Measurements from ENCODE around the gene TBC1D13.
"Not testable (repeated sequence)": the region's sequence is repeated elsewhere in the genome, so short reads cannot be mapped to it uniquely, and the experiment has no call there.

The TBC1D13 gene

DNA sequence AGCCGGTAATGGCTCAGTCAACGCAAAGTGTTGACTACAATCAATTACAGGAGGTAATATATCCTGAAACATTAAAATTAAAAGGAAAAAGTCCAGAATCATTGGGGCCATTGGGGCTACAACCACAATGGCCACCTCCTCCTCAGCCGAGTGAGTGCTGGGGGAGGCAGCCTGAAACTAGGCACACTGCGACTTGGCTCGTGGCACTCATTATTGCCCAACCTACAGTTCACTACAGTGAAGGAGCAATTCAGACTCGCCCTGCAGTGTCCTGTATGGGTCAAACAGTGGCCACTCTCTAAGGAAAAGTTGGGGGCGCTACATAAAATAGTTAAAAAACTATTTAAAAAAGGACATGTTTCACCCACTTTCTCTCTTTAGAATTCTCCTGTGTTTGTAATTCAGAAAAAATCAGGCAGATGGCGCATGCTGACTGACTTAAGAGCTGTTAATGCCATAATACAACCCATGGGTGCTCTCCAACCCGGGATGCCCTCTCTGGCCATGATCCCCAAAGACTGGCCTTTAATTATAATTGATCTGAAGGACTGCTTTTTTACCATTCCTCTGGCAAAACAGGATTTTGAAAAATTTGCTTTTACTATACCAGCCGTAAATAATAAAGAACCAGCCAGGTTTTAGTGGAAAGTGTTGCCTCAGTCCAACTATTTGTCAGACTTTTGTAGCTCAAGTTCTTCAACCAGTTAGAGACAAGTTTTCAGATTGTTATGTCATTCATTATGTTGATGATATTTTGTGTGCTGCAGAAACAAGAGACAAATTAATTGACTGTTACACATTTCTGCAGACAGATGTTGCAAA, 64.9 kb downstream of the TBC1D13 start:
- ATAC-seq: not testable (repeated sequence)

- not testable (repeated sequence) for ATAC-seq
Observed at GRCh38 chr9:128852646-128853045, 65.6 kb downstream of the TBC1D13 start.

DNA sequence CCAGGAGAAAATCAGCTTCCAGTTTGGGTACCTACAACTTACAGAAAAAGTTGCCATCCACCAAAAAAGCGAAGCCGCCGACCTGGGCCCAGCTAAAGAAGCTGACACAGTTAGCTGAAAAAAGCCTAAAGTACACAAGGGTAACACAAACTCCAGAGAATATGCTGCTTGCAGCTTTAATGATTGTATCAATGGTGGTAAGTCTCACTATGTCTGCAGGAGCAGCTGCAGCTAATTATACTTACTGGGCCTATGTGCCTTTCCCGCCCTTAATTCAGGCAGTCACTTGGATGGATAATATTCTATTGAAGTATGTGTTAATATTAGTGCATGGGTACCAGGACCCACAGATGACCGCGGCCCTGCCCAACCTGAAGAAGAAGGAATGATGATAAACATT, 67.4 kb downstream of the TBC1D13 start:
- ATAC-seq: not testable (repeated sequence)

DNA sequence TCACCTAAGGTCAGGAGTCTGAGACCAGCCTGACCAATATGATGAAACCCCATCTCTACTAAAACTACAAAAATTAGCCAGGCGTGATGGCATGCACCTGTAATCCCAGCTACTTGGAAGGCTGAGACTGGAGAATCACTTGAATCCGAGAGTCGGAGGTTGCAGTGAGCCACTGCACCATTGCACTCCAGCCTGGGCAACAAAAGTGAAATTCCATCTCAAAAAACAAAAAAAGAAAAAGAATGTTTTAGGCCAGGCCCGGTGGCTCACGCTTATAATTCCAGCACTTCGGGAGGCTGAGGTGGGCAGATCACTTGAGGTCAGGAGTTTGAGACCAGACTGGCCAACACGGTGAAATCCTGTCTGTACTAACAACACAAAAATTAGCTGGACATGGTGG, 71.4 kb downstream of the TBC1D13 start:
- ATAC-seq: not testable (repeated sequence)
